Body of pancreas (tissue), 4 donors: ENCODE results near the gene ADIPOR2.

Experiments used
- POLR2A ChIP-seq, 3 donors: fragments of 450-650 bp; IDR thresholded peaks; one replicate each; pipeline ENCODE4 v1.6.1; 2016; ENCODE audit warnings: antibody characterized with exemption in 3 of 3, mild to moderate bottlenecking in 2 of 3
- TF ChIP-seq, protein P1 (sequence below), 7 experiments: fragments of 450-650 bp in 4 of 7; fragments of 200-600 bp in 3 of 7; sonication (generic) in 3 of 7; IDR thresholded peaks; one replicate each; pipeline ENCODE4 v1.5.1; 2016 to 2019; ENCODE audit warnings: antibody characterized with exemption in 7 of 7

DNA sequence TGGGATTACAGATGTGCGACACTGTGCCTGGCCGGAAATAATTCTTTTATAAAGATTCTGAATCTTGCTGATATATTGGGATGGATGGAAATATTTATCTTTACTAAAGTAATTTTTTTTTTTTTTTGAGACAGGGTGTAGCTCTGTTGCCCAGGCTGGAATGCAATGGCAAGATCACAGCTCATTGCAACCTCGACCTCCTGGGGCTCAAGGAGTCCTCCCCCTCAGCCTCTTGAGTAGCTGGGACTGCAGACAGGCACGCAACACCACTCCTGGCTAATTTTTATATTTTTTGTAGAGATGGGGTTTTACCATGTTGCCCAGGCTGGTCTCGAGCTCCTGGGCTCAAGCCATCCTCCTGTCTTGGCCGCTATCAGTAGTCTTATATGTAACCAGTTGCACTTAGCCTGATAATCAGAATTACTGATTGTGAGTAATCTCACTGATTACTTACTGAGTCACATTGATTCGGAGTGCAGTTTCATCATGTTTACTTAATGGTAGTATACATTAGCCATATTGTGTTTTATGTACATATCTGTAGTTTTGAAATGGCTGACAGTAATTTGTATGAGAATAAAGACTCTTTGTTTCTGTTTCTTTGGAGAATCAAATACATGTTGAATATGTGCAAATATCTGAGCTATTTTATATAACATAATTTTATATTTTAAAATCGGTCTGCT is 79.1 kb downstream of the ADIPOR2 start:
- TF ChIP-seq, protein P1, sequence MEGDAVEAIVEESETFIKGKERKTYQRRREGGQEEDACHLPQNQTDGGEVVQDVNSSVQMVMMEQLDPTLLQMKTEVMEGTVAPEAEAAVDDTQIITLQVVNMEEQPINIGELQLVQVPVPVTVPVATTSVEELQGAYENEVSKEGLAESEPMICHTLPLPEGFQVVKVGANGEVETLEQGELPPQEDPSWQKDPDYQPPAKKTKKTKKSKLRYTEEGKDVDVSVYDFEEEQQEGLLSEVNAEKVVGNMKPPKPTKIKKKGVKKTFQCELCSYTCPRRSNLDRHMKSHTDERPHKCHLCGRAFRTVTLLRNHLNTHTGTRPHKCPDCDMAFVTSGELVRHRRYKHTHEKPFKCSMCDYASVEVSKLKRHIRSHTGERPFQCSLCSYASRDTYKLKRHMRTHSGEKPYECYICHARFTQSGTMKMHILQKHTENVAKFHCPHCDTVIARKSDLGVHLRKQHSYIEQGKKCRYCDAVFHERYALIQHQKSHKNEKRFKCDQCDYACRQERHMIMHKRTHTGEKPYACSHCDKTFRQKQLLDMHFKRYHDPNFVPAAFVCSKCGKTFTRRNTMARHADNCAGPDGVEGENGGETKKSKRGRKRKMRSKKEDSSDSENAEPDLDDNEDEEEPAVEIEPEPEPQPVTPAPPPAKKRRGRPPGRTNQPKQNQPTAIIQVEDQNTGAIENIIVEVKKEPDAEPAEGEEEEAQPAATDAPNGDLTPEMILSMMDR (IDR thresholded peaks at IDR 0.05) = no peak
- no peak for TF ChIP-seq POLR2A (IDR thresholded peaks at IDR 0.05)
